ENCODE data around the gene EHBP1. TPM values are rescaled to one million over a fixed set of nuclear protein-coding genes. Genes with fewer than 3 reads are reported as not detected.
"Not testable (repeated sequence)": the region's sequence is repeated elsewhere in the genome, so short reads cannot be mapped to it uniquely, and the experiment has no call there.

Gene EHBP1
- total RNA-seq, 1 donor from 2014 or later, result 114 TPM

DNA sequence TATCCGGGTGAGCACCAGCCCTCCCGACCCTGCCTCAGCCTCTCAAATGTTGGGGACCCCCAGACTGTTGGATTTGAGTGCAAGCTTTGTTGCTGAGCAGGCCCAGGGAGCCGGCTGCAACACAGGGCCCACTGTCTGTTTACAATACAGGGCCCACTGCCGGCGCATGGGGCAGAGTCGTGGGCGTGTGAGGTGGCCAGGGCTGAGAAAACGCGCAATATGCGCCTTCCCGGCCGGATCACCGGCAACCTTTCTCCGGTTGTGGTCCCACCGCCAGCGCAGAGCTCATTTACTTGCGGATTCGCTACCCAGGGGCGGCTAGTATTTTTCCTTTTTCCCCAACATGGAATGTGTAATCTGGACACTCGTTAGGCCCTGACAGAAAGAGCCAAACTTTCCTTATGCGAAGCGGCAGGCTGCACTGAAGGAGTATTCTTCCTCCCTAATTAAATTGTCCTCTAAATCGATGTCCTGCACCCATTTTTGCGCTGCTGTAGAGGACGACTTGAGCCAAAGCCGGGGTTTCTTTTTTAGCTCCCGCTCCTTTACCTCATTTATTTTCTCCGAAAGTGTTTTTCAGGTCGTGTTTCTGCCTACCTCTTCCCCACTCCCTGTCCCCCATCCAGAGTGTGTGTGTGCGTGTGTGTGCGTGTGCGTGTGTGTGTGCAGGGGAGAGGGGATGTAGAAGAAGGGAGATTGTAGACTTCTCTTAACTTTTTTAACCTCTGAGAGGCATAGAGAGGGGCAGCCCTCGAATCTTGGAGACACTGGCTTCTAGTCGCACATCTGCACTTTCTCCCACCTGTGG, 347.8 kb downstream of the EHBP1 start:
- DNase-seq, result no peak

DNA sequence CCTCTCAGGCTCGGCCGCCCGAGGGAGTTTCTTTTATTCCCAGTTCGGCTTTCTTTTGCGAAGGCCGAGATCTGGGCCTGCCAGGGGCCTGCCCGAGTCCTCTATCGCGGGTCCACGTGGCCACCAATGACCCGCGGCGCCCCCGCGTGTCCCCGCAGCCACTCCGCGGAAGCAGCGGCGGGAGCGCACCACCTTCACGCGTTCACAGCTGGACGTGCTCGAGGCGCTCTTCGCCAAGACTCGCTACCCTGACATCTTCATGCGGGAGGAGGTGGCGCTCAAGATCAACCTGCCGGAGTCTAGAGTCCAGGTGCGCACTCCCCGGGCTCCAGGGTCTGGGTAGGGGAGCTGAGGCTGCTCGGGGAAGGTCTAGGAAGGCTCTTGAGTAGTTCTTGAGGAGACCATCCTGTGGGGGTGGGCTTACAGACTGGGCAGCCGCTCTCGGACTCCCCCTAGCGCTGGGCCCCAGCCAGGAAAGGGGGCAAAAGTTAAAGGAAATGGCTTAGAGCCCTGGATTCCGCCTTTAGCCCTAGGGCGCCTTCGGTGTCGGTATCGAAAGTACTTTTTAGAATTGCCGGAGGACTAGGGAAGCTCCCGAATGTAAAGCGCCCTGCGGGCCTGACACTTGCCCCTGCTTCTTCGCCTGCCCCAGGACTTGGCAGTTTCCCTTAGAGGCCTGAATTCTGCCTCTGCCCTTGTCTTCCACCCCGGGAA, 348.5 kb downstream of the EHBP1 start:
- no peak for DNase-seq

DNA sequence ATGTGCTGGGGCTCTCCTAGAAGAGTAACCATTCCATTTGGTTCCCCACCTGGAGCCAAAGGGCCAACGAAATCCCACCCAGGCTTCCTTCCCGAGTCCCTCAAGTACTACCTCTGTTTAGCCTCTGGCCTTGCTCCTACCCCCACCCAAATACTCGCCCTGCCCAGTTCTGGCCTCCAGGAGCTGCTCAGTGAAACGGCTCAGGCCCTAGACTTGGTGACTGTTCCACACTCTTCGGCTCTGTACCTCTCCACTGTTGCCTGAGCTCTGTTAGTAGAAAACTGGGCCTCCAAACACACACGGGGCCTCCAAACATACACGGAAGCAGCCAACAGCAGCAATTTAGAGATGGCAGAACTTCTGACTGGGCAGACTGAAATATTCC, 349.3 kb downstream of the EHBP1 start:
- DNase-seq, result no peak

DNA sequence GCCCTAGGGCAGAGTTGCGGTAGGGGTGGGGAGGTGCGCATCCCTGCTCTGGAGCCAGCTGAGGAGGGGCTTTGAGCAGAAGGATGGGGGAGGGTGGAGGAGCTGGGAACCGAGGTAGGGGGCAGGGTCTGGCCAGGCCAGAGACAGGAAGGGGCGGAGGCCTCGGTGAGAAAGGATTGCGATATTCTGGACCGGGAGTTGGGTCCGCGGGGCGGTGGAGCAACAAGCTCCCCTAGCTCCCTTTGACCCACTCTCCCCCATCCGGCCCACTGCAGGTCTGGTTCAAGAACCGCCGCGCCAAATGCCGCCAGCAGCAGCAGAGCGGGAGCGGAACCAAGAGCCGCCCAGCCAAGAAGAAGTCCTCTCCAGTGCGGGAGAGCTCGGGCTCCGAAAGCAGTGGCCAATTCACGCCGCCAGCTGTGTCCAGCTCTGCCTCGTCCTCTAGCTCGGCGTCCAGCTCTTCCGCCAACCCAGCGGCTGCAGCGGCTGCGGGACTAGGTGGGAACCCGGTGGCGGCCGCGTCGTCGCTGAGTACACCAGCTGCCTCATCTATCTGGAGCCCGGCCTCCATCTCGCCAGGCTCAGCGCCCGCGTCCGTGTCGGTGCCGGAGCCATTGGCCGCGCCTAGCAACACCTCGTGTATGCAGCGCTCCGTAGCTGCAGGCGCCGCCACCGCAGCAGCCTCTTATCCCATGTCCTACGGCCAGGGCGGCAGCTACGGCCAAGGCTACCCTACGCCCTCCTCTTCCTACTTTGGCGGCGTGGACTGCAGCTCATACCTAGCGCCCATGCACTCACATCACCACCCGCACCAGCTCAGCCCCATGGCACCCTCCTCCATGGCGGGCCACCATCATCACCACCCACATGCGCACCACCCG, 350.0 kb downstream of the EHBP1 start:
- DNase-seq, result no peak

DNA sequence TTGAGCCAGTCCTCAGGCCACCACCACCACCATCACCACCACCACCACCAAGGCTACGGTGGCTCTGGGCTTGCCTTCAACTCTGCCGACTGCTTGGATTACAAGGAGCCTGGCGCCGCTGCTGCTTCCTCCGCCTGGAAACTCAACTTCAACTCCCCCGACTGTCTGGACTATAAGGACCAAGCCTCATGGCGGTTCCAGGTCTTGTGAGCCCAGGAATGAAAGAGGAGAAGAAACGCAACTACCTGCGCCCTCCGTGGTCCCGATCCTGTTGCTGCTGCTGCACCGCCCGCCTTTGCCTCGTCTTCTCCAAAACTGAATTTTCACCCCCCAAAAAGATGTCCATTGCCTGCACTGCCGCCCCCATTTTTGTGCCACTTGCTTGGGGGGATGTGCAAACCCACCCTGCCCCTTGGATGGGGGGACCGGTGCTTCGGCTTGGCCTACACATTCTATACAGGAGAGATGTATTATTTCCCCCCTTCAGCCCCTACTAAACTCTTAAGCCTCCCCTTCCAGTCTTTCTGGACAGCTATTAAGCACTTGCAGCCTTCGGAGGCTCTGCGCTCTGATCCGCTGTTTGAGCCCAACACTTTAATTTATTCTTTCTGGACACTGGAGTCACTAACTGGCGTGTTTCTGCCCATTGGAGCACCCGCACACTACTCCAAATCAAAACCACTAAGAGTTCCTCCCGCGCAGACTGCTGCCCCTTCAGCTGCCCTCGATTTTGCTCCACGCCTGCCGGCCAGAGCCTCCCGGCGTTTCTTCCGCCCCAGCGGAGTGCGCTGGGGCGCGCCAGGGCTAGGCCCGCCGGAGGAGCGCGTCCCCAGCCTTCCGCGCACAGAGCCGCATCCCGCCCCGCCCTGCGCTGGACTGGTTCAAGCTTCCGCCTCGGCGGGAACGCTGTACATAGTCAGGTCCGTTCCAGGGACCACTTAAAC, 350.9 kb downstream of the EHBP1 start:
- DNase-seq, result no peak

DNA sequence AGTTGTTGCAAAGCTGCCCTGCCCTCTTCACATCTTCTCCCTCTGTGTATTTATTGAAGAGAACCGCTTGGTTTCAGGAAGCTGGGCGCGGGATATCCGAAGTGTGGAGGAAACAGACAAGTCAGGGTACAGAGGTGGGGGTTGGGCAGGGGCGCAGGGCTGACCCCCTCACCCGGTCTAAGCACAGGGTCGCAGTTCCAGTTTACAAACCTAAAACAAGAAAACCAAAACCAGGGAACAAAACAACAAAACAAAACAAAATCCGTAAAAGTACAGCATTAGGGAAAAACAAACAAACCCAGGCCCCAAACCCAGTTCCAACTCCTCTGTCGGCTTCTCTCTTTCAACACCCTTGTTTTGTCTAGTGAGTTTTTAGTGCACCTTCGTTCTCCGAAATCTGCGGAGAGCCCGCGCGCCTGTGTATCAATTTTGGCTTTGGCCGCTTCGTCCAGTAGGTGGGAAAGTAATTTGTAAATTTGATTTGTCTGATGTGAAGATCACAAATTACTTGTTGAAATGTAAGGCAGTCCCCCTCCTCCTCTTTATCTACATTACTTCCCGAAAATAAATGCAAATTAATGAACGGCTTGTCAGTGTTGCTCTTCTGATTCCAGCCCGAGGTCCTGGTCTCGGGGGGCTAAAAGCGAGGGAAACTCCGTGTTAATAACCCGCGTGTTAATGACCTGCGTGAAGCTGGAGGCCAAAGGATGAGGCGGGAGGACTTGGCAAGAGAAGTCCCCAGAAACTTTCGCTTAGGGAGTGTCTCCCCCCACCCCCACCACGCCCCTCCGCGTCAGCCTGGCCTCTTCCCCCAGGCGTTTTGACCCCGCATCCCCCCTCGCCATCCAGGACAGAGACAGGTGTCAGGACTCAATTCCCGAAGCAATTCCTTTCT, 352.0 kb downstream of the EHBP1 start:
- no peak for DNase-seq

DNA sequence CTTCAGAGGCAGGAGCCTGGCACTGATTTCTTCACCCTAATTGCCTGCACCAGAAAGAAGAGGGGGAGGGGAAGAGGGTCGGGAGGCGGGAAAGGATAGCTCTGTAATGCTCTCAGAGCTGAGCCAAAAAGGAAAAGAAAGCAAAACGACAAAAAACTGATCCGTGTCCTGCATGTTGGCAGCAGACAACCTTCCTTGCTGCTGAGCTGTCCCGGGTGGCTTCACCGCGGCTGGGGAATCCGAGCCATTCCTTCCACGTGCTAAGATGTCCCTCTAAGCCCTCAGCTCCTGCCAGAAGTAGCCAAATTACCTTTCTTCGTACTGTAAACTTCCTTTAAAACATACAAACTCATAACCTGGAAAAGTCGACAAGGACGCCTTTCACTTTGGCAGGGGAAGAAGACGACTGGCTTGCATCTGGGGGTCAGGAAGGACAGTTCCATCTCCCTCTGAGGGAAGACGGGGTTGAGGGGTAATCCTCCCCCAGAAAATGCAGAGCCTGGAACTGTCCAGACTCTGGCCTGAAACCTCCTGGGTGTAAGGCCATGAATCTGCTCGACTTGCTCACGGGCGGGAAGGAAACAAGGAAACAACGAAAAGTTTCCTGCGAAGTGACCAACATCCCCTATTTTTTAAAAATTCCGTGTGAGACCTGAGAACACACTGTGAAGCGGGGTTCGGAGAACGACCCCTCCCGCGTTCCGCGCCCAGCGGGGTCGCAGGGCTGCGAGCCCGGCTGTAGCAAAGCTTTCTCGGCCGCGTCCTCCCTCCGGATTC, 352.8 kb downstream of the EHBP1 start:
- DNase-seq, result no peak

DNA sequence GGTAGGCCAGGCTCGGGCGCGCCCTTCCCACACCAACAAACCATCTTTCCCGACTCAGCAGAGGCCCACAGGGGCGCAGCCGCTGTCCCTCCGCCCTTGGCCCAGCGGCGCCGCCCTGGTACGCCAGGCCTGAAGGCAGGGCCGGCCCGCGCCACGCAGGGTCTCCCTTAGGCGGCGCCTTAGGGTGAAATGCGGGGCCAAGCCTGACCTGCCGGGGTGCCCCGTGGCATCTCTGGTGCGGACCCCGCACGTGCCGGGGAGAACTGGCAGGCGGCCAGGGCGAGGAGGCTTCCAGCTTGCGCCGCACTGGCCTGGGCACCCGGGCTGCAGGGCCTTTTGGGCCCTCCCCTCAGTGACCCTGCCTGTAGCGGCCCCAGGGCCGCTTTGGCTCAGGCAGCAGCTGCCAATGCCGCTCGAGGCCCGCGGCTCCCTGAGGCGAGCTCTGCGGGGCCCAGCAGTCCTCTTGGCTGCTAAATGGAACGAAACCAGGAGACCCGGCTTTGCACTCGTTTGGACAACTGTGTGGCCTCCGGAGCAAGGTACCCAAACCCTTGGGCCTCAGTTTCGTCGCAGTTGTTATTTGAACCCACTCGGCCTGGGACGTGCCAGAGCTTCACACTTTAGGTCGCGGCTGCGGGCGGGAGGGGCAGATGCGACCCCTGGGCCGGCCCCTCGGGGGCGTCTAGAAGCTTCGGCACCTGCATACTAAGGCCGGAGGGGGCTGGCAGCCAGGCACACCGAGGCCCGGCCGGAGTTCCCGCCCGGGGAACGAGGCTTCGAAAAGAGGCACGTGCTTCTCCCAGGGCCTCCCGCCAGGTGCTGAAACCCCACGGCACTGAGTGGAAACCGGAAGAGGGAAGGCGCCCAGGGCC, 353.6 kb downstream of the EHBP1 start:
- DNase-seq, result no peak

DNA sequence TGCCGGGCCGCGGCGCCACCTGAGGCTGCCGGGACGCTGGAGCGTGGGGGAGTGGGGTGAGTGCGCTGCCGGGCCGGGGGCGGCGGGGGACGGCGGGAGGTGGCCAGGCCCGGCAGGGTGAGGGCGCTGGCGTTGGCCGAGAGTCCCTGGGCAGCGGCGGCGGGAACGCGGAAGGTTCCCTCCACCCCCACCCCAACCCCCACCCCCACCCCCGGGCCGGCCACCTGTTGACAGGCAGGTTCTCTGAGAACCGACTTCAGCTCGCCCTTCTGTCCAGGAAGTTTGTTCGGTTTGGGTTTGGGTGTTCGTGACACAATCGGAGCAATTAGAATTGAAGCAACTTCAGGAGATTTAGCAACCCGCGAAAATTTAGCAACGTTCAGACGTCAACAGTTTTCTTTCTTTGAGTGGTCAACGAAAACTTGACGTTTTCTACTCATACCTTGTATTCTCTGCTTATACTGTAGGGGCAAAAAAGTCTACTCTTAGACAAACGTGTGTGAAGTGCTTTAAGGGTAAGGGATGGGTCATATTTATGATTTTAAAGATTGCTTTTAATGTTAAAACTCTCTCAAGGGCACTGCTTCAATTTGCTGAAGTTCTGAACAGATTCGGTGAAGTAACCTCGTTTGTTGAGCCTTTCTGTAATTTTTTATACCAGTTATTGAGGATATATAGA, 354.4 kb downstream of the EHBP1 start:
- DNase-seq, result no peak

DNA sequence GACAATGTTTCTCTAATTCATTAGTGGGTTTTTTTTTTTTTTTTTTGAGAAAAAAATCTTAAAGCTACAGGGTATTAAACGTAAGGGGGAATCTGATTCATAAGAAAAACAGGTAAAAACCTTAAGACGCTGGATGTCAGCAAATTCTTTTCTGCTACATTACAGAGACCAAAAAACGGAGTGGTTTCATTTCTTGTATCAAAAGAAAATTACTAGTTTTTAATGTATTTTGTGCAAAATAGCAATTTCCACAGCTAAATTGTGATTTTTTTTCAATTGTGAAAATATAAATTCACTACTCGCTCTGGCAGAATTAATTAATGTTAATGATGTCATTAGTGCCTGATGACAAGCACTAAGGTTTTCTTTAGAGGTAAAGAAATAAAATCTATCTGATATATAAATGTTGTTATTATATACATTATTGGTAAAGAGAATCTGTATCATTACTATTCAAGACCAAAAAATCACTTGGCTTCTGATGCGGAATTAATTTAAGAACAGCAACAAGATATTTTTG, 355.0 kb downstream of the EHBP1 start:
- DNase-seq, result no peak

DNA sequence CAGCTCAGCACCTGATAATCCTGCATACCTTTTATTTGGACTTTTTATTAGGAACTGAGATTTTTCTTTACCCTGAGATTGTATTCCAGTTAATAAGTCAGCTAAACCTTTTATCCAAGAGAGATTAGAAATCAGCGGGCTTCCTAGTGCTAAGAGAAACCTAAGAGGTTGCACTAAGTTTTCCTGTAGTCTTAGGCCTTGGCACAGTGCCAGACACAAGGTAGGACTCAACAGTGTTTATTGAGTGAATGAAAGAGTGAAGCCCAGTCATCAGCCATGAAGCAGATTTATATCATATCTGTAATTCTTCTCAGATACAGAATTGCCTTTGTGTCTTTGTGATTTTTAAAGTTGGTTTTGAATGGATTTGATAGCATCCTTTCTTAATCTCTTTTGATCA, 358.7 kb downstream of the EHBP1 start:
- DNase-seq, result no peak

DNA sequence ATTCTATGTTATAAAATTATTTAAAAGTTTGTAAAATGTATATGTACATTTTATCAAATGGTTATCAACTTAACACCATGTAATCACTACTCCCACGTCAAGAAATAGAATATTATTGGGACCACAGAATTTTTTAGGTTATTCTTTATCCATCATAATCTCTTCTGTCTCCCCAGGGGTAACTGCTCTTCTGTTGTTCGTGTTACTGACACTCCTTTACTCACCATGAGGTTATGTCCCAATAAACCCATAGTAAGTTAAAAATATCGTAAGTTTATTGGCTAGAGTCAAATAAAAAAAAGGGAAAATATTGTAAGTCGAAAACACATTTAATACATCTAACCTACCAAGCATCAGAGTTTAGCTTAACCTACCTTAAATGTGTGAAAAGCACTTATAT, 359.1 kb downstream of the EHBP1 start:
- DNase-seq, result no peak

DNA sequence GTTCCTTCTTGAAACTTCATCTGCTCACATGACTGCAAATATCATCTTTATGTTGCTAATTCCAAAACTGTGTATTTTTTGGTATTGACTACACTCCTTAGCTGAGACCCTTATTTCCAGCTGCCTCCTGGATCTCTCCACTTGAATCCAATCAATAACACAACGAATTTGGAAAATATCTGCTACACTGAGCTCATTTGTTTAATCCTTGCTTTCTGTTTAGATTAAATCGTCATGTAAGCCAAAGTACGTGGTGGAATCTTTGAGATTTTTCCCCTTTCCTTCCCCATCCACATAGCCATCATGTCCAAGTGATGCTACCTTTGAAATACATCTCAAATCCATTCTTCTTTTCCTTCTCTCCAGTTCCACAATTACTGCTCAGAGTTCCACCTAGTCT, 360.8 kb downstream of the EHBP1 start:
- DNase-seq, result no peak

DNA sequence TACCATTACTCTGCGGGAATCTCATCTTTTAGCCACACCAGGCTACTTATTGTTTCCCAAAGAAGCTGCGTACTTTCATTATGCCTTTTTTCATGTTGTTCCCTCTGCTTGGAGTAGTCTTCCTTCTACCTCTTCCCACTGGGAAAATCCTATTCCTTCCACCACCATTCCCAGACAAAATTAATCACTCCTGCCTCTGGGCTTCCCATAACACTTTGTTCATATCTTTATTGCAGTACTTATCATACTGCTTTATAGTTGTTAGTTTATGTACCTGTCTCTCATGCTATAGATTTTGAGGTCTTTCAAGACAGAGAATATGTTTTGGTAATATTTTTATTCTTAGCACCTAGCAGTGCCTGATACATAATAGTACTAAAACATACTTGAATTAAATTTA, 361.3 kb downstream of the EHBP1 start:
- DNase-seq, result no peak

DNA sequence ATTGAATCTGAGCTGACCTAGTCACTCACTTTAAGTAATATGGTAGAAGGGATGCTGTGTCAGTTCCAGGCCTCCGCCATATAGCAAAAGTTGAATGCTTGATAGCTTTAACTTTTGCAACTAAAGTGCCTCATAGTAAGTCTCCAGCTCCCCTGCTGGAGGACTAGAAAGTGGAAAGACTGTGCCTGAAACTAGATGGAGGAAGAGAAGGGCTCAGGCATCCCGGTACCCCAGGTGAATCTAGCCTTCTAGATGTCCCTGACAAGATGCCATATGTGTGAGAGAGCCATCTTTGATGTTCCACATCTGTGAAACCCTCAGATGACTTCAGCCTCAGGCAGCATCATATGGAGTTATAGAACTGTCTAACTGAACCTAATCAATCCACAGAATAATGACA, 366.2 kb downstream of the EHBP1 start:
- DNase-seq, result no peak

DNA sequence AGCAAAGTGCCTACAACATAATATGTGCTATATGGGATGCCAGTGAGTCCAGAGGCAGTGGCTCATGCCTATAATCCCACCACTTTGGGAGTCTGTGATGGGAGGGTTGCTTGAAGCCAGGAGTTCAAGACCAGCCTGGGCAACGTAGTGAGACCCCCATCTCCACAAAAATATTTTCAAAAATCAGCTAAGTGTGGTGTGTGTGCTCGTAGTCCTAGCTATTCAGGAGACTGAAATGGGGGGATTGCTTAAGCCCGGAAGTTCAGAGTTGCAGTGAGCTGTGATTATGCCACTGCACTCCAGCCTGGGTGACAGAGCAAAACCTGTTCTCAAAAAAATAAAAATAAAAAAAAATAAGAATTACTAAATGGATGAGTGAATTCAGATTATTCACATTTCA, 368.5 kb downstream of the EHBP1 start:
- DNase-seq, result no peak

DNA sequence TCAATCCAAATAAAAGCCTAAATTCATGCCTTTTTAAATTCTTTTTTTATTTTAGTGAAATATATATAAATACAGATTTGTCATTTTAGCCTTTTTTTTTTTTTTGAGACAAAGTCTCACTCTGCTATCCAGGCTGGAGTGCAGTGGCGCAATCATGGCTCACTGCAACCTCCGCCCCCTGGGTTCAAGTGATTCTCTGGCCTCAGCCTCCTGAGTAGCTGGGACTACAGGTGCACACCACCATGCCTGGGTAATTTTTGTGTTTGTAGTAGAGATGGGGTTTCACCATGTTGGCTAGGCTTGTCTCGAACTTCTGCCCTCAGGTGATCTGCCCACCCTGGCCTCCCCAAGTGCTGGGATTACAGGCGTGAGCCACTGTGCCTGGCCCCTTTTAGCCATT, 368.9 kb downstream of the EHBP1 start:
- DNase-seq, result not testable (repeated sequence)

Data from occipital lobe (tissue), 2 donors.